Testis (tissue), 2 donors: ENCODE results near the gene ALPI.

Source experiments
- CTCF ChIP-seq, 3 experiments: fragments of 450-650 bp in 2 of 3; fragments of 200-600 bp in 1 of 3; sonication (generic) in 1 of 3; IDR thresholded peaks; one replicate each; pipeline ENCODE4 v1.5.1; 2016 to 2019; ENCODE audit warnings: antibody characterized with exemption in 3 of 3, mild to moderate bottlenecking in 2 of 3, moderate library complexity in 1 of 3
- POLR2A ChIP-seq: fragments of 450-650 bp; IDR thresholded peaks from one replicate; pipeline ENCODE4 v1.6.1; 2017; ENCODE audit warnings: antibody characterized with exemption, mild to moderate bottlenecking, moderate library complexity

- TF ChIP-seq CTCF (IDR thresholded peaks at IDR 0.05) (no peak), POLR2A (no peak)
These were observed 18.8 kb upstream of the ALPI start for GRCh38 chr2:232437195-232437571.
